ENCODE measurements around the gene ZFYVE27. TPM values are rescaled to one million over a fixed set of nuclear protein-coding genes. Genes with fewer than 3 reads are reported as not detected.

ZFYVE27 gene, protein sequence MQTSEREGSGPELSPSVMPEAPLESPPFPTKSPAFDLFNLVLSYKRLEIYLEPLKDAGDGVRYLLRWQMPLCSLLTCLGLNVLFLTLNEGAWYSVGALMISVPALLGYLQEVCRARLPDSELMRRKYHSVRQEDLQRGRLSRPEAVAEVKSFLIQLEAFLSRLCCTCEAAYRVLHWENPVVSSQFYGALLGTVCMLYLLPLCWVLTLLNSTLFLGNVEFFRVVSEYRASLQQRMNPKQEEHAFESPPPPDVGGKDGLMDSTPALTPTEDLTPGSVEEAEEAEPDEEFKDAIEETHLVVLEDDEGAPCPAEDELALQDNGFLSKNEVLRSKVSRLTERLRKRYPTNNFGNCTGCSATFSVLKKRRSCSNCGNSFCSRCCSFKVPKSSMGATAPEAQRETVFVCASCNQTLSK
- 19.9 and 21.7 TPM in 2 replicates for total RNA-seq

DNA sequence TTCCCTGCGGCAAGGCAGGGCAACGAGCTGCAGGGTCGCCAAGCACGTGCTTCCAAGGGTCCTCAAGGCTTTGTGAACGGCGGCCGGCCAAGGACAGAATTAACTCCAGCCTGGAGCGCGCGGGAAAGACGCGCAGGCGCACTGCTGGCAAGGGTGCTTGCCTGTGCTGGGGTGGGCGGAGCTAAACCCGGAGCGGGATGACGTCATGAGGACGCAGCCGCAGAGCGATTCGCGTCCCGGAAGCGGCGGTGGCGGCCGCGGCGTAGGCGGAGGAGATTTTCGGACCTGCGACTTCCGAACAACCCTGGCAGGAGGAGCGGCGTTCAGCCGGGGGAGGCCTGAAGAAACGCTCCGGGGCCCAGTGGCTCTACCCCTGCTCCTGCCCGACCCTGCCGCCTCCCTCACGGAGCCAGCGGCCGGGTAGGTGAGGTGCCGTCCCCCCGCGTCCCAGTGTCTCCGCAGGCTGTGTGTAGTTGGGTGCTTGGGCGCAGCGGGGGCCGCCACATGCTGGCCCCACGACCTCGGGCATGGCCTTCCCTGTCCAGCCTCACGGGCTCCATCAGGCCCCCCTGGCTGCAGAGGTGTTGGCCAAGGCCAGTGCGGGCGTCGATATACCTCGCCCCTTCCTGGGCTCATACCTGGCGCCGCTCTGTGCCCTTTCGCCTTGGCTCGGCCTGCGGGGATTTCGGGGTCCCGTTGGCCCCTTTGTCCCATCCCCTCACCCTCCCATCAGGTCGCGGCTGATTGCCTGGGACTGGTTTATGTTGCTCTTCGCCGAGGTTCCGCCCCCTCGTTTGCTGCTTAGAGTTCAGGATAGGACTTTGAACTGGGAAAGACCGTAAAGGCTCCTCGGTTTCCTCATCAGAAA is at the start of gene ZFYVE27:
Gene ZFYVE27, plus strand, starts transcription at position 227 of the 868 bp plus-strand sequence. CDS start 1,350 bp downstream, outside the sequence.

DNA sequence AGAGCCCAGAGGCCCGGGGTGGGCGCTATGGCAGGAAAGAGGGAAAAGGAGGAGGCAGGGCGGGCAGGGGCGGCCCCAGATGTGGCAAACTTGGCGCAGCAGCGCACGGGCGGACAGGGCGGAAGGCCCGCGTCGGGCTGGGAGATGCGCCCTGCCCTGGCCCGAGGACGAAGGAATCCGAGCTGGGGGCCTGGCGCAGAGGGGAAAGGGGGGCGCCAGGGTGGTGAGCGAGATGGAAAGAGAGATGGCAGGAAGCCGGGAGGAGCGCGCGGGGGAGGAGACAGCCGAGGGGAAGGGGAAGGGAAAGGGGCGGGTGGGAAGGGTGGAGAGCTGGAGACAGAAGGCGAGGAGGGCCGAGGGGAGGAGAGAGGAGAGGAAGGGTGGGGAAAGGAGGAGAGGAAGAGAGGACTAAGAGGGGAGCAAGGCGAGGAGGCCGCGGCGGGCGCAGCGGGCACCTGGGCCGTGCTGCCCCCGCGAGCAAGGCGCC is 23.5 kb upstream of the ZFYVE27 start, which contains the start of gene MARVELD1:
Gene MARVELD1, plus strand, starts transcription at position 392 of the 487 bp plus-strand sequence. CDS start 147 bp downstream, outside the sequence.

DNA sequence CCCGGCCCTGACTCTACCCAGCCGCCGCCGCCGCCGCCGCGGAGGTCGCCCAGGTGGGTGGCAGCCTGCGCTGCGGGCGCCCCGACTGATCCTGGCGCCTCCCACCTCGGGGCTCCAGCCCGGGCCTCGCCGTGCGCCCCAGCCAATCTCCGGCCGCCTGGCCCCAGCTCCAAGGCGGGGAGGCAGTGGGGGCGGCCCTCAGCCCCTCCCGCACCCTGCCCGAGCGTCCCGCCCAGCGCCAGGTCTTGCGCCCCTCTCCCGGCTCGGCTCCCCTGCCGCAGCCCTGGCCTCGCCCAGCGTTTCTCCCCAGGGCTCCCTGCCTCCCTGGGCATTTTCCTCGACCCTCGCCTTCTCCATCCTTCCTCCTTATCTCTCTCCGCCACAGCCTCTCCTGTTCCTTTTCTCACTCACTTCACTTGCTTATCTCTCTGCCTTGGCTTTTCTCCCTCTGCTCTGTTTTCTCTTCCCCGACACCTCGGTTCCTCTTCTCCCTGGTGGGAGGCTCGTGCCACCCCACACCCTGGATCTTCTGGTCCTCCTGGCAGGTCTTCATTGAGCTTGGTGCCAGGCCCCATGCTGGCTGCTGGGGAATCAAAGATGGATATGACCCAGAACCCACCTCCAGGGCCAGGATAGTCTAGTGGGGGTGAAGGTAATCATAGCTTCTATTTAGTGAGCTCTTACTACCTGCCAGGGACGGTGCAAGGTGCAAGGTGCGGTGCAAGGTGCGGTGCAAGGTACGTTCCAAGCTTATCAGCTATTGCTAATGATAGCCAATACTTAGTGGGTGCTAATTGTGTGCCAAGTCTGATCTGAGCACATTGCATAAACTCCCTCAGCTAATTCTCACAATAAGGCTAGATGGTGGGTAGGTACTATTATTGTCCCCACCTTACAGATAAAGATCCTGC is 35.2 kb downstream of the ZFYVE27 start, which contains the start of gene SFRP5:
Gene SFRP5, minus strand, starts transcription at position 87 of the 911 bp plus-strand sequence. CDS start 166 bp downstream, outside the sequence.

Other genes starting within 250 kb of the ZFYVE27 start
- 46.2 and 49.2 TPM in 2 replicates for gene MMS19, start 238.7 kb upstream of the ZFYVE27 start, total RNA-seq
- gene UBTD1, start 238.2 kb upstream of the ZFYVE27 start, total RNA-seq: 22.5 and 22.9 TPM in 2 replicates
- 0.50 and 1.5 TPM in 2 replicates for gene ANKRD2, start 164.3 kb upstream of the ZFYVE27 start, total RNA-seq
- 2.5 and 3.3 TPM in 2 replicates for gene HOGA1, start 152.7 kb upstream of the ZFYVE27 start, total RNA-seq
- gene C10orf62, start 147.4 kb upstream of the ZFYVE27 start, total RNA-seq: 0.12 and 0.13 TPM in 2 replicates
- 7.8 and 10.4 TPM in 2 replicates for gene MORN4, start 103.6 kb upstream of the ZFYVE27 start, total RNA-seq
- 23.3 and 25.0 TPM in 2 replicates for gene PI4K2A, start 96.5 kb upstream of the ZFYVE27 start, total RNA-seq
- gene AVPI1, start 49.9 kb upstream of the ZFYVE27 start, total RNA-seq: 12.9 and 19.2 TPM in 2 replicates
- gene MARVELD1, start 23.4 kb upstream of the ZFYVE27 start, total RNA-seq: 19.3 and 29.8 TPM in 2 replicates
- gene SFRP5, start 34.9 kb downstream of the ZFYVE27 start, total RNA-seq: not detected in 2 replicates
- 0.06 TPM in 1 of 2 replicates, not detected in the other for gene GOLGA7B, start 112.7 kb downstream of the ZFYVE27 start, total RNA-seq